H1 (cell line): ENCODE results near the gene FOSL1. TPM values are rescaled to one million over a fixed set of nuclear protein-coding genes. Genes with fewer than 3 reads are reported as not detected.
A peak's percentile ranks its signal among the peaks of the same experiment; 100 is the strongest.

Experiments used
- CTCF ChIA-PET: fragments of 300-600 bp; sonication (Branson Sonifier 250); formaldehyde crosslinking; loops from one replicate; lab custom pipeline; 2021; ENCODE audit not compliant: partially characterized antibody; lab: Charles Lee
- POLR2A ChIA-PET: fragments of 300-600 bp; sonication (Branson Sonifier 250); formaldehyde crosslinking; loops from one replicate; lab custom pipeline; 2021; ENCODE audit warnings: inconsistent platforms; ENCODE audit not compliant: partially characterized antibody; lab: Charles Lee
- DNase-seq, 2 experiments: peaks; one replicate each; pipeline versions ENCODE4 v3.0.0 to v3.0.0-alpha.2; 2010 to 2022; ENCODE audit warnings: low spot score in 2 of 2, low read depth in 1 of 2, mixed read lengths in 1 of 2
- FAIRE-seq: peaks from 2 replicates; lab custom pipeline; 2011; peaks lifted over from hg19 to GRCh38; lab: Jason Lieb, UNC
- H2AFZ ChIP-seq: 2 replicates; pipeline ENCODE4 v1.8.1; 2012; ENCODE audit warnings: low read length, inconsistent platforms
- H2AK5ac ChIP-seq: 2 replicates; pipeline ENCODE4 v1.6.1; 2013; ENCODE audit warnings: low read depth, low read length
- H2BK120ac ChIP-seq: replicated peaks from 2 replicates; pipeline ENCODE3; 2013; ENCODE audit warnings: low read depth, low read length, inconsistent platforms
- H2BK12ac ChIP-seq: 2 replicates; pipeline ENCODE4 v1.6.1; 2013; ENCODE audit warnings: low read depth, low read length
- H2BK15ac ChIP-seq: 2 replicates; pipeline ENCODE4 v1.6.1; 2013; ENCODE audit warnings: low read length
- H2BK20ac ChIP-seq: 2 replicates; pipeline ENCODE4 v1.6.1; 2013; ENCODE audit warnings: low read length
- H2BK5ac ChIP-seq: 2 replicates; pipeline ENCODE4 v1.6.1; 2013; ENCODE audit warnings: low read depth, low read length
- H3K14ac ChIP-seq: 2 replicates; pipeline ENCODE4 v1.6.1; 2013; ENCODE audit warnings: inconsistent platforms; ENCODE audit not compliant: insufficient read length
- H3K18ac ChIP-seq: 2 replicates; pipeline ENCODE4 v1.6.1; 2013; ENCODE audit warnings: low read length; ENCODE audit errors: extremely low read depth
- H3K23ac ChIP-seq: 2 replicates; pipeline ENCODE4 v1.6.1; 2013; ENCODE audit warnings: inconsistent platforms; ENCODE audit not compliant: insufficient read length
- H3K23me2 ChIP-seq: 2 replicates; pipeline ENCODE4 v1.6.1; 2013; ENCODE audit warnings: low read depth, low read length
- H3K27ac ChIP-seq: 2 replicates; pipeline ENCODE4 v1.6.1; 2011; ENCODE audit warnings: low read depth, low read length, inconsistent platforms
- H3K27me3 ChIP-seq, 4 experiments: replicated peaks in 1 of 4; 1 replicate in 1 of 4; 2 replicates in 3 of 4; pipeline versions ENCODE4 v1.6.1 to v1.8.1; 2011 to 2013; ENCODE audit warnings: low read length in 3 of 4, mild to moderate bottlenecking in 3 of 4, inconsistent platforms in 2 of 4, mixed read lengths in 2 of 4, moderate library complexity in 1 of 4; ENCODE audit not compliant: control insufficient read depth in 3 of 4, insufficient read depth in 3 of 4; ENCODE audit errors: extremely low read depth in 1 of 4
- H3K36me3 ChIP-seq, 4 experiments: 2 replicates each; pipeline versions ENCODE4 v1.6.1 to v1.8.1; 2011 to 2013; ENCODE audit warnings: mild to moderate bottlenecking in 4 of 4, low read length in 3 of 4, moderate library complexity in 2 of 4, control low read depth in 1 of 4, inconsistent platforms in 1 of 4; ENCODE audit not compliant: insufficient read depth in 4 of 4, control insufficient read depth in 2 of 4
- H3K4ac ChIP-seq: replicated peaks from 2 replicates; pipeline ENCODE3; 2013; ENCODE audit warnings: low read length, low read depth, mixed read lengths, inconsistent platforms; ENCODE audit not compliant: insufficient read length
- H3K4me1 ChIP-seq, 4 experiments: replicated peaks in 1 of 4; 1 replicate in 1 of 4; 2 replicates in 3 of 4; pipeline versions ENCODE4 v1.6.1 to v1.8.1; 2011 to 2013; ENCODE audit warnings: low read length in 3 of 4, inconsistent platforms in 2 of 4, mixed read lengths in 1 of 4; ENCODE audit not compliant: insufficient read depth in 4 of 4, control insufficient read depth in 3 of 4
- H3K4me2 ChIP-seq, 2 experiments: 2 replicates each; pipeline versions ENCODE4 v1.6.1 to v1.8.1; 2011 to 2013; ENCODE audit warnings: low read depth in 2 of 2, low read length in 2 of 2, control low read depth in 1 of 2, inconsistent platforms in 1 of 2, mild to moderate bottlenecking in 1 of 2; ENCODE audit not compliant: insufficient read depth in 1 of 2
- H3K4me3 ChIP-seq, 4 experiments: fragments of 200-600, 300-600 bp in 1 of 4; sonication (generic), shearing (Covaris generic), sonication (Bioruptor Twin) in 1 of 4; 2 replicates each; pipeline versions ENCODE4 v1.5.1 to v1.8.1; 2011 to 2016; ENCODE audit warnings: low read length in 4 of 4, low read depth in 3 of 4, control low read depth in 2 of 4, inconsistent platforms in 2 of 4, mild to moderate bottlenecking in 2 of 4, mixed read lengths in 1 of 4, moderate library complexity in 1 of 4; ENCODE audit not compliant: insufficient read depth in 2 of 4; ENCODE audit errors: extremely low read depth in 1 of 4
- H3K56ac ChIP-seq: replicated peaks from 2 replicates; pipeline ENCODE3; 2013; ENCODE audit warnings: low read depth, mild to moderate bottlenecking, mixed read lengths, low read length, inconsistent platforms; ENCODE audit not compliant: insufficient read length
- H3K79me1 ChIP-seq: 2 replicates; pipeline ENCODE4 v1.6.1; 2013; ENCODE audit warnings: low read depth, low read length, control low read depth
- H3K79me2 ChIP-seq, 2 experiments: 2 replicates each; pipeline versions ENCODE4 v1.6.1 to v1.8.1; 2012 to 2013; ENCODE audit warnings: low read length in 2 of 2, mild to moderate bottlenecking in 2 of 2, inconsistent platforms in 1 of 2; ENCODE audit not compliant: insufficient read depth in 2 of 2, control insufficient read depth in 1 of 2
- H3K9ac ChIP-seq, 4 experiments: replicated peaks in 1 of 4; 1 replicate in 1 of 4; 2 replicates in 3 of 4; pipeline versions ENCODE4 v1.6.1 to v1.8.1; 2011 to 2013; ENCODE audit warnings: low read depth in 3 of 4, low read length in 3 of 4, control low read depth in 2 of 4, mild to moderate bottlenecking in 2 of 4, moderate library complexity in 2 of 4, inconsistent platforms in 1 of 4; ENCODE audit errors: extremely low read depth in 1 of 4
- H3K9me3 ChIP-seq, 2 experiments: 2 replicates each; pipeline versions ENCODE4 v1.6.1 to v1.8.1; 2012 to 2013; ENCODE audit warnings: mild to moderate bottlenecking in 2 of 2, moderate library complexity in 2 of 2, control low read depth in 1 of 2, inconsistent platforms in 1 of 2, low read depth in 1 of 2, low read length in 1 of 2, mixed read lengths in 1 of 2; ENCODE audit not compliant: insufficient read depth in 2 of 2
- H4K20me1 ChIP-seq, 2 experiments: replicated peaks in 1 of 2; 2 replicates each; pipeline versions ENCODE3 to v1.8.1; 2011 to 2013; ENCODE audit warnings: inconsistent platforms in 2 of 2, low read length in 2 of 2, mild to moderate bottlenecking in 1 of 2; ENCODE audit not compliant: insufficient read depth in 2 of 2, control insufficient read depth in 1 of 2
- H4K5ac ChIP-seq: 2 replicates; pipeline ENCODE4 v1.6.1; 2013; ENCODE audit warnings: low read length, low read depth, mixed read lengths, inconsistent platforms; ENCODE audit not compliant: insufficient read length
- H4K8ac ChIP-seq: 2 replicates; pipeline ENCODE4 v1.8.0; 2013; ENCODE audit warnings: mild to moderate bottlenecking, moderate library complexity, low read length, inconsistent platforms; ENCODE audit not compliant: insufficient read depth; ENCODE audit errors: extremely low read depth
- H4K91ac ChIP-seq: replicated peaks from 2 replicates; pipeline ENCODE3; 2013; ENCODE audit warnings: low read length, mixed read lengths, inconsistent platforms; ENCODE audit not compliant: insufficient read length
- BRCA1 ChIP-seq: IDR thresholded peaks from 2 replicates; pipeline ENCODE4 v1.6.1; 2012; ENCODE audit warnings: low read depth, low read length, improper control_type of control experiment
- KDM5A ChIP-seq: fragments of 200-600 bp; IDR thresholded peaks from 2 replicates; pipeline ENCODE4 v1.7.1; 2012; ENCODE audit warnings: mild to moderate bottlenecking, low read length, inconsistent platforms, mixed read lengths
- POU5F1 ChIP-seq: IDR thresholded peaks from 2 replicates; pipeline ENCODE4 v1.6.1; 2011; ENCODE audit warnings: low read depth, mild to moderate bottlenecking, low read length, moderate library complexity
- RBBP5 ChIP-seq: IDR thresholded peaks from 2 replicates; pipeline ENCODE4 v1.7.1; 2012; ENCODE audit warnings: low read depth, mild to moderate bottlenecking, inconsistent platforms, low read length, moderate library complexity, borderline replicate concordance
- SRF ChIP-seq: IDR thresholded peaks from 2 replicates; pipeline ENCODE4 v1.6.1; 2011; ENCODE audit warnings: mild to moderate bottlenecking, low read depth, low read length, moderate library complexity
- TBP ChIP-seq: IDR thresholded peaks from 2 replicates; pipeline ENCODE4 v1.6.1; 2011; ENCODE audit warnings: low read depth, low read length, improper control_type of control experiment
- TEAD4 ChIP-seq: IDR thresholded peaks from 2 replicates; pipeline ENCODE4 v1.6.1; 2012; ENCODE audit warnings: low read depth, low read length, inconsistent platforms, mixed read lengths
- WGBS, 2 experiments: shearing (Covaris generic) in 1 of 2; methylation state at CpG; one replicate each; pipeline versions ENCODE4 v1.1.6 to v1.1.7; 2013 to 2015; ENCODE audit warnings: low lambda C conversion rate in 2 of 2, mixed read lengths in 2 of 2, inconsistent platforms in 1 of 2, low coverage in 1 of 2, missing lambda C conversion rate in 1 of 2; ENCODE audit not compliant: insufficient replicate concordance in 2 of 2, insufficient coverage in 1 of 2, insufficient read length in 1 of 2; ENCODE audit errors: extremely low coverage in 1 of 2, missing lambda C conversion rate in 1 of 2; 5-methylcytosine and 5-hydroxymethylcytosine counted together
- polyA plus RNA-seq, 7 experiments: library from polyadenylated mRNA; depleted of rRNA in 3 of 7; stranded (reverse) in 5 of 7; unstranded in 2 of 7; fragments of >200 nt in 5 of 7; fragments of 200-250 nt in 2 of 7; gene quantifications; 1 replicate in 5 of 7; 2 replicates in 1 of 7; 4 replicates in 1 of 7; pipeline versions ENCODE4 v1.2.1 to v1.2.3, GENCODE V29; 2011 to 2013; ENCODE audit warnings: missing spikeins in 2 of 7, mixed read lengths in 2 of 7
- total RNA-seq: library from RNA; stranded (reverse); fragmentation: NEBNext Ultra II Directional; extraction: Animal tissue kit (Norgen Biotek cat#: 25700); gene quantifications from 2 replicates; pipeline ENCODE4 v1.2.1, GENCODE V29; 2021

FOSL1 gene
- total and polyA plus RNA-seq, 2 of the 8 experiments (the other 6 are each of a cell fraction or from before 2014, with no cell fraction given): 6.3 to 7.2 TPM

- FAIRE-seq: no peak
- Histone ChIP-seq H4K8ac (no peak overlapping the region), H3K9ac (no peak overlapping the region), H2BK20ac (no peak overlapping the region), H2BK120ac (no peak overlapping the region), H4K20me1 (peaks cover 0 to 2% of the 10 kb centered on the region in 2 experiments), H2AK5ac (no peak overlapping the region), H2AFZ (no peak overlapping the region), H3K56ac (no peak overlapping the region), H2BK12ac (0 out of 2 replicates have a peak overlapping the region, but pooled peaks have one; percentile 27), H3K23me2 (peaks cover 9% of the 10 kb centered on the region; the same call in 1 of the 2 replicates), H3K23ac (no peak overlapping the region), H3K9me3 (no peaks in the 10 kb centered on the region), H3K4ac (no peak overlapping the region), H3K18ac (no peak overlapping the region), H4K5ac (no peak overlapping the region), H3K4me2 (no peak overlapping the region), H3K27ac (no peak overlapping the region), H3K14ac (no peak overlapping the region), H3K27me3 (peaks cover 0 to 32% (median 15%) of the 10 kb centered on the region in 4 experiments; a peak in 4 of 7 replicates), H3K79me1 (no peaks in the 10 kb centered on the region; the same call in 1 of the 2 replicates), H3K4me3 (no peak overlapping the region), H3K36me3 (peaks cover 0 to 3% (median 0%) of the 10 kb centered on the region in 4 experiments; a peak in 3 of 8 replicates), H3K79me2 (no peaks in the 10 kb centered on the region), H2BK15ac (no peak overlapping the region), H2BK5ac (no peak overlapping the region), H3K4me1 (peaks cover 0 to 10% (median 3%) of the 10 kb centered on the region in 4 experiments; a peak in 5 of 7 replicates), H4K91ac (no peak overlapping the region)
- DNase-seq: no peak
- TF ChIP-seq POU5F1 (no peak), RBBP5 (no peak), TBP (no peak), SRF (no peak), KDM5A (no peak), TEAD4 (no peak), BRCA1 (no peak)
- POLR2A ChIA-PET: interaction anchor here (38.3 to 39.7 kb wide), 2 partner anchors 5 to 14 kb away, joined by 1071 read pairs; partner anchors contain the start of genes CCDC85B, CFL1, CTSW and EFEMP2
- CTCF ChIA-PET: interaction anchor here (3.0 to 8.9 kb wide), 4 partner anchors 10 to 18 kb away, joined by 15 to 210 read pairs (median 78); partner anchors contain the start of genes CCDC85B, CFL1, CTSW and FIBP
- WGBS, 2 experiments: 93% methylated on average over 11 of the region's 11 CpGs; no CpG with 5 or more reads in 1 of the 2 experiments
Measured at GRCh38 chr11:65870307-65870658, 29.9 kb downstream of the FOSL1 start.
